Transverse colon (tissue), 4 donors: ENCODE data around the gene RAPGEF5.

Experiments
- EP300 ChIP-seq: sonication (generic); formaldehyde crosslinking; IDR thresholded peaks from one replicate; pipeline ENCODE4 v1.6.1; 2017; ENCODE audit warnings: antibody characterized with exemption, low read depth
- POLR2A ChIP-seq: fragments of 450-650 bp; IDR thresholded peaks from one replicate; pipeline ENCODE4 v1.6.1; 2016; ENCODE audit warnings: antibody characterized with exemption, mild to moderate bottlenecking, moderate library complexity
- POLR2AphosphoS5 ChIP-seq, 3 donors: sonication (generic); formaldehyde crosslinking; IDR thresholded peaks; one replicate each; pipeline ENCODE4 v1.6.1; 2016; ENCODE audit warnings: antibody characterized with exemption in 3 of 3
- TF ChIP-seq, protein P1 (sequence below), 5 experiments: fragments of 200-600 bp in 3 of 5; fragments of 450-650 bp in 2 of 5; sonication (generic) in 3 of 5; IDR thresholded peaks; 1 replicate in 2 of 5; 2 replicates in 3 of 5; pipeline ENCODE4 v1.5.1; 2016 to 2017; ENCODE audit warnings: antibody characterized with exemption in 5 of 5, inconsistent platforms in 3 of 5, mild to moderate bottlenecking in 2 of 5, moderate library complexity in 1 of 5

DNA sequence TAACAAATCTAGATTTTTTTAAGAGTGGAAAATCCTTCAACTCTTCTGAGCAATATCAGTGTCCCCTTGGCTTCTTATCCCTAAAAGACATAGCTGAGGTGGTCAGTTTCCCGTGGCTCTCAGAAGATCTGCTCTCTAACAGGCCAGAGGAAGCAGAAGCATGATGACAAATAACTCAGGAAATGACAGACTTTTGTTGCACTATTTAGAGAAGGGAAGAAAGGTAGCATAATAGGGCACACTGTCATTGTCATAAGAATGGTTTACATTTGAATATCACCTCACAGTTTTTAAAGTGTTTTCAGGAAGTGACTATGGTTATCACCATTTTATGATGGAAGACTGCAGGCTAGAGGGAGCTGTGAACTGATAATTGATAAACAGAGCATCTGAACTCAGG, 33.6 kb upstream of the RAPGEF5 start:
- TF ChIP-seq, protein P1, sequence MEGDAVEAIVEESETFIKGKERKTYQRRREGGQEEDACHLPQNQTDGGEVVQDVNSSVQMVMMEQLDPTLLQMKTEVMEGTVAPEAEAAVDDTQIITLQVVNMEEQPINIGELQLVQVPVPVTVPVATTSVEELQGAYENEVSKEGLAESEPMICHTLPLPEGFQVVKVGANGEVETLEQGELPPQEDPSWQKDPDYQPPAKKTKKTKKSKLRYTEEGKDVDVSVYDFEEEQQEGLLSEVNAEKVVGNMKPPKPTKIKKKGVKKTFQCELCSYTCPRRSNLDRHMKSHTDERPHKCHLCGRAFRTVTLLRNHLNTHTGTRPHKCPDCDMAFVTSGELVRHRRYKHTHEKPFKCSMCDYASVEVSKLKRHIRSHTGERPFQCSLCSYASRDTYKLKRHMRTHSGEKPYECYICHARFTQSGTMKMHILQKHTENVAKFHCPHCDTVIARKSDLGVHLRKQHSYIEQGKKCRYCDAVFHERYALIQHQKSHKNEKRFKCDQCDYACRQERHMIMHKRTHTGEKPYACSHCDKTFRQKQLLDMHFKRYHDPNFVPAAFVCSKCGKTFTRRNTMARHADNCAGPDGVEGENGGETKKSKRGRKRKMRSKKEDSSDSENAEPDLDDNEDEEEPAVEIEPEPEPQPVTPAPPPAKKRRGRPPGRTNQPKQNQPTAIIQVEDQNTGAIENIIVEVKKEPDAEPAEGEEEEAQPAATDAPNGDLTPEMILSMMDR (IDR thresholded peaks at IDR 0.05) = no peak
- TF ChIP-seq POLR2A (no peak), POLR2AphosphoS5 (IDR thresholded peaks at IDR 0.05) (no peak), EP300 (no peak)
